ENCODE data around the gene WFDC9.

WFDC9 gene

GRCh38 chr20:45629496-45630100 lies 1.5 kb downstream of the WFDC9 start, which contains the start of gene WFDC10A:
Gene WFDC10A (plus strand): TSS chr20:45629739. CDS start chr20:45629814, 75 bp downstream.
- ChIA-PET CTCF (interaction anchor here (0.5 to 2.3 kb wide), 20 partner anchors 9 to 739 kb away, joined by 3 to 15 read pairs (median 3); no protein-coding TSS in a partner anchor), POLR2A (ENCODE audit: low non-redundant PET) (no interaction called here)
- peak; percentile 83 for DNase-seq (ENCODE audit: low spot score)
- no peak within 1 kb of the TSS for H3K27ac ChIP-seq
- TF ChIP-seq CTCF (conservative IDR thresholded peaks at IDR 0.05; ENCODE audit: low read depth) = peak; percentile 92

- CTCF ChIA-PET = interaction anchor here (1.0 to 2.7 kb wide), 2 partner anchors 145 to 253 kb away, joined by 5 to 12 read pairs; no protein-coding TSS in a partner anchor
- no peak for DNase-seq (ENCODE audit: low spot score)
- TF ChIP-seq CTCF (conservative IDR thresholded peaks at IDR 0.05; ENCODE audit: low read depth) = no peak
- no peak overlapping the region for H3K27ac ChIP-seq
- POLR2A ChIA-PET (ENCODE audit: low non-redundant PET) = interaction anchor here (0.6 kb wide), 1 partner anchor 61 kb away, joined by 6 read pairs; no protein-coding TSS in a partner anchor
Observed at GRCh38 chr20:45626540-45626939, 4.5 kb downstream of the WFDC9 start.

GRCh38 chr20:45621593-45621992 lies 9.5 kb downstream of the WFDC9 start:
- no peak for DNase-seq (ENCODE audit: low spot score)
- CTCF ChIA-PET = interaction anchor here (0.8 kb wide), 1 partner anchor 223 kb away, joined by 3 read pairs; no protein-coding TSS in a partner anchor
- POLR2A ChIA-PET (ENCODE audit: low non-redundant PET) = no interaction called here

GRCh38 chr20:45617591-45617990 lies 13.5 kb downstream of the WFDC9 start:
- TF ChIP-seq CTCF (conservative IDR thresholded peaks at IDR 0.05; ENCODE audit: low read depth) = no peak
- ChIA-PET CTCF (interaction anchor here (0.7 to 2.5 kb wide), 5 partner anchors 11 to 324 kb away, joined by 3 to 14 read pairs (median 4); partner anchors contain the start of gene WFDC10A), POLR2A (ENCODE audit: low non-redundant PET) (no interaction called here)
- DNase-seq (ENCODE audit: low spot score) = no peak
- no peak overlapping the region for H3K27ac ChIP-seq

More at GRCh38 chr20:45621593-45621992, 9.5 kb downstream of the WFDC9 start:
- no peak for TF ChIP-seq CTCF (conservative IDR thresholded peaks at IDR 0.05; ENCODE audit: low read depth)
- H3K27ac ChIP-seq = no peak overlapping the region

- H3K27ac ChIP-seq = no peak overlapping the region
- POLR2A ChIA-PET (ENCODE audit: low non-redundant PET) = no interaction called here
- CTCF ChIA-PET = interaction anchor here (0.7 kb wide), 1 partner anchor 826 kb away, joined by 4 read pairs; no protein-coding TSS in a partner anchor
- no peak for TF ChIP-seq CTCF (conservative IDR thresholded peaks at IDR 0.05; ENCODE audit: low read depth)
- no peak for DNase-seq (ENCODE audit: low spot score)
Observed at GRCh38 chr20:45612314-45612713, 18.8 kb downstream of the WFDC9 start.

GRCh38 chr20:45611054-45611453 lies 20.0 kb downstream of the WFDC9 start:
- DNase-seq (ENCODE audit: low spot score) = peak; percentile 92
- ChIA-PET POLR2A (ENCODE audit: low non-redundant PET) (no interaction called here), CTCF (interaction anchor here (0.6 kb wide), 1 partner anchor 109 kb away, joined by 4 read pairs; no protein-coding TSS in a partner anchor)
- no peak overlapping the region for H3K27ac ChIP-seq
- TF ChIP-seq CTCF (conservative IDR thresholded peaks at IDR 0.05; ENCODE audit: low read depth) = no peak
